WTC11 (cell line): ENCODE measurements around the gene MR1. TPM values are rescaled to one million over a fixed set of nuclear protein-coding genes. Genes with fewer than 3 reads are reported as not detected.
"Not testable (repeated sequence)": the region's sequence is repeated elsewhere in the genome, so short reads cannot be mapped to it uniquely, and the experiment has no call there.

Source experiments
- ATAC-seq: fragments of 200-7000 bp; cut with Tn5 transposase; 2 replicates; pipeline ENCODE4 v1.10.0; 2021; ENCODE audit warnings: mild to moderate bottlenecking, moderate library complexity
- CTCF ChIA-PET: fragments of 300-600 bp; sonication (Branson Sonifier 250); formaldehyde crosslinking; loops from one replicate; lab custom pipeline; 2021; ENCODE audit warnings: antibody characterized with exemption; lab: Charles Lee
- POLR2A ChIA-PET: fragments of 350-600 bp; sonication (Branson Sonifier 250); formaldehyde crosslinking; loops from one replicate; lab custom pipeline; 2021; ENCODE audit warnings: antibody characterized with exemption; lab: Charles Lee
- DNase-seq: peaks from one replicate; pipeline ENCODE4 v3.0.0; 2021; ENCODE audit warnings: low spot score
- H3K27ac Mint-ChIP-seq: 2 replicates; pipeline ENCODE4 v1.8.0; 2021; ENCODE audit warnings: mixed read lengths
- H3K27me3 Mint-ChIP-seq: 2 replicates; pipeline ENCODE4 v1.8.0; 2021; ENCODE audit warnings: low read depth, mild to moderate bottlenecking, moderate library complexity, mixed read lengths
- H3K36me3 Mint-ChIP-seq: 2 replicates; pipeline ENCODE4 v1.8.0; 2021; ENCODE audit warnings: mixed read lengths
- H3K4me1 Mint-ChIP-seq: 2 replicates; pipeline ENCODE4 v1.8.0; 2022; ENCODE audit warnings: mixed read lengths
- H3K4me3 Mint-ChIP-seq: 2 replicates; pipeline ENCODE4 v1.8.0; 2021; ENCODE audit warnings: mild to moderate bottlenecking, moderate library complexity, mixed read lengths
- H3K9me3 Mint-ChIP-seq: 2 replicates; pipeline ENCODE4 v1.8.0; 2021; ENCODE audit warnings: mixed read lengths
- CDX4 ChIP-seq: fragments of 250-450 bp; sonication (Bioruptor Pico); IDR thresholded peaks from 2 replicates; pipeline ENCODE4 v1.9.0; 2021; ENCODE audit warnings: moderate library complexity, mild to moderate bottlenecking, inconsistent platforms, borderline replicate concordance
- CTCF ChIP-seq: fragments of 200-600 bp; IDR thresholded peaks from 2 replicates; pipeline ENCODE4 v1.8.0; 2022; ENCODE audit warnings: antibody characterized with exemption
- EMX1 ChIP-seq: fragments of 250-450 bp; sonication (Bioruptor Pico); IDR thresholded peaks from 2 replicates; pipeline ENCODE4 v1.8.0; 2021; ENCODE audit warnings: mild to moderate bottlenecking
- ETV6 ChIP-seq: sonication (generic); formaldehyde crosslinking; IDR thresholded peaks from 2 replicates; pipeline ENCODE4 v1.8.1; 2022; ENCODE audit warnings: mild to moderate bottlenecking, missing genetic modification reagents
- FOXK1 ChIP-seq: sonication (generic); formaldehyde crosslinking; IDR thresholded peaks from 2 replicates; pipeline ENCODE4 v1.8.0; 2022; ENCODE audit warnings: mild to moderate bottlenecking, moderate library complexity, missing genetic modification reagents
- GTF2I ChIP-seq: fragments of 250-450 bp; sonication (Bioruptor Pico); conservative IDR thresholded peaks from 2 replicates; pipeline ENCODE4 v1.4.0; 2021; ENCODE audit warnings: mild to moderate bottlenecking
- MXD4 ChIP-seq: fragments of 250-450 bp; sonication (Bioruptor Pico); IDR thresholded peaks from 2 replicates; pipeline ENCODE4 v1.8.0; 2021; ENCODE audit warnings: mild to moderate bottlenecking, moderate library complexity, borderline replicate concordance
- MYBL2 ChIP-seq: sonication (generic); formaldehyde crosslinking; IDR thresholded peaks from 2 replicates; pipeline ENCODE4 v1.8.1; 2023; ENCODE audit warnings: mild to moderate bottlenecking, moderate library complexity, missing genetic modification reagents
- RELA ChIP-seq: sonication (generic); formaldehyde crosslinking; IDR thresholded peaks from 2 replicates; pipeline ENCODE4 v1.8.1; 2022; ENCODE audit warnings: missing genetic modification reagents, mild to moderate bottlenecking, borderline replicate concordance
- SMAD4 ChIP-seq: sonication (generic); formaldehyde crosslinking; IDR thresholded peaks from 2 replicates; pipeline ENCODE4 v1.8.0; 2022; ENCODE audit warnings: mild to moderate bottlenecking, missing genetic modification reagents
- TCF7 ChIP-seq: sonication (generic); formaldehyde crosslinking; IDR thresholded peaks from 2 replicates; pipeline ENCODE4 v1.8.0; 2022; ENCODE audit warnings: mild to moderate bottlenecking, low read depth, missing genetic modification reagents, moderate library complexity
- TP53 ChIP-seq: sonication (generic); formaldehyde crosslinking; IDR thresholded peaks from 2 replicates; pipeline ENCODE4 v1.8.1; 2023; ENCODE audit warnings: mild to moderate bottlenecking, missing genetic modification reagents
- ZBTB43 ChIP-seq: sonication (generic); formaldehyde crosslinking; IDR thresholded peaks from 2 replicates; pipeline ENCODE4 v1.8.1; 2023; ENCODE audit warnings: mild to moderate bottlenecking, missing genetic modification reagents
- ZNF121 ChIP-seq: sonication (generic); formaldehyde crosslinking; IDR thresholded peaks from 2 replicates; pipeline ENCODE4 v1.8.0; 2023; ENCODE audit warnings: missing genetic modification reagents
- ZNF138 ChIP-seq: sonication (generic); formaldehyde crosslinking; conservative IDR thresholded peaks from 2 replicates; pipeline ENCODE4 v1.8.1; 2022; ENCODE audit warnings: mild to moderate bottlenecking, moderate library complexity, missing genetic modification reagents
- ZNF263 ChIP-seq: sonication (generic); formaldehyde crosslinking; IDR thresholded peaks from 2 replicates; pipeline ENCODE4 v1.8.1; 2022; ENCODE audit warnings: low read depth, mild to moderate bottlenecking, moderate library complexity, missing genetic modification reagents
- ZNF281 ChIP-seq: sonication (generic); formaldehyde crosslinking; IDR thresholded peaks from 2 replicates; pipeline ENCODE4 v1.8.0; 2023; ENCODE audit warnings: mild to moderate bottlenecking, missing genetic modification reagents
- ZNF416 ChIP-seq: fragments of 250-450 bp; sonication (Bioruptor Pico); IDR thresholded peaks from 2 replicates; pipeline ENCODE4 v1.9.0; 2021; ENCODE audit warnings: mild to moderate bottlenecking, inconsistent platforms
- ZNF423 ChIP-seq: fragments of 250-450 bp; sonication (Bioruptor Pico); IDR thresholded peaks from 2 replicates; pipeline ENCODE4 v2.1.2; 2022; ENCODE audit warnings: mild to moderate bottlenecking, moderate library complexity
- ZNF512 ChIP-seq: sonication (generic); formaldehyde crosslinking; IDR thresholded peaks from 2 replicates; pipeline ENCODE4 v1.8.1; 2022; ENCODE audit warnings: missing genetic modification reagents, borderline replicate concordance
- ZSCAN18 ChIP-seq: fragments of 250-450 bp; sonication (Bioruptor Pico); IDR thresholded peaks from 2 replicates; pipeline ENCODE4 v2.1.2; 2022; ENCODE audit warnings: mild to moderate bottlenecking, moderate library complexity
- total RNA-seq: library from RNA; stranded (reverse); gene quantifications from 3 replicates; pipeline ENCODE4 v1.2.3, GENCODE V29; 2021
- TF ChIP-seq, protein P1 (sequence below): sonication (generic); formaldehyde crosslinking; IDR thresholded peaks from 2 replicates; pipeline ENCODE4 v1.8.0; 2022; ENCODE audit warnings: mild to moderate bottlenecking, missing genetic modification reagents

The MR1 gene
- total RNA-seq, 1 experiment from 2014 or later, result 0.28 TPM

DNA sequence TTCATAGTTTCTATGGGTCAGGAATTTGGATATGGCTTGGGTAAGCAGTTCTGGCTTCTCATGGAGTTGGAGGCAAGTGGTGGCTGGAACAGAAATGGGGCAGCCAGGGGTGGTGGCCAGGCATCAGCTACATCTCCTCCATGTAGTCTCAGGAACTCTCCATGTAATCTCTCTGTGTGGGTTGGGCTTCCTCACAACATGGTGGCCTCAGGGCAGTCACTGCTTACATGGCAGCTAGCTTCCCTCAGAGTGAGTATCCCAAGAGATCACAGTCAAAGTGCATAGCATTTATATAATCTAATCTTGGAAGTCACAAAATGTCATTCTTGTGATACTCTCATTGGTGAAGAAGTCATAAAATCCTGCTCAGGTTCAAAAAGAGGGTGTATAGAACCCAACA lies 25.7 kb downstream of the MR1 start:
- H3K36me3 Mint-ChIP-seq, result 0 out of 2 replicates have a peak, but pooled peaks cover 4% of the 10 kb centered on the region
- ChIA-PET POLR2A (no interaction called here), CTCF (interaction anchor here (1.1 kb wide), 1 partner anchor 83 kb away, joined by 3 read pairs; no protein-coding TSS in a partner anchor)
- H3K27me3 Mint-ChIP-seq, result no peaks in the 10 kb centered on the region
- ATAC-seq, result no peak
- peaks cover 12% of the 10 kb centered on the region for H3K9me3 Mint-ChIP-seq
- TF ChIP-seq ZNF138 (no peak), MXD4 (CRISPR knock-in tag) (no peak), CTCF (no peak), SMAD4 (no peak), TCF7 (CRISPR knock-in tag) (no peak), ZBTB43 (CRISPR knock-in tag) (no peak), ETV6 (CRISPR knock-in tag) (no peak), CDX4 (CRISPR knock-in tag) (no peak), TP53 (no peak), ZNF423 (CRISPR knock-in tag) (no peak), ZNF121 (CRISPR knock-in tag) (no peak), MYBL2 (CRISPR knock-in tag) (no peak), ZNF416 (CRISPR knock-in tag) (no peak), EMX1 (CRISPR knock-in tag) (no peak), FOXK1 (CRISPR knock-in tag) (no peak), ZSCAN18 (CRISPR knock-in tag) (no peak)
- TF ChIP-seq, protein P1, sequence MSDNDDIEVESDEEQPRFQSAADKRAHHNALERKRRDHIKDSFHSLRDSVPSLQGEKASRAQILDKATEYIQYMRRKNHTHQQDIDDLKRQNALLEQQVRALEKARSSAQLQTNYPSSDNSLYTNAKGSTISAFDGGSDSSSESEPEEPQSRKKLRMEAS (CRISPR knock-in tag), result no peak
- H3K27ac Mint-ChIP-seq, result no peak overlapping the region
- DNase-seq, result no peak
- H3K4me1 Mint-ChIP-seq, result peaks cover 24% of the 10 kb centered on the region
- H3K4me3 Mint-ChIP-seq, result no peak overlapping the region

GRCh38 chr1:181060066-181060465 lies 26.3 kb downstream of the MR1 start:
- Mint-ChIP-seq H3K4me1 (peaks cover 28% of the 10 kb centered on the region), H3K4me3 (no peak overlapping the region), H3K36me3 (0 out of 2 replicates have a peak, but pooled peaks cover 4% of the 10 kb centered on the region), H3K9me3 (peaks cover 12% of the 10 kb centered on the region), H3K27me3 (no peaks in the 10 kb centered on the region), H3K27ac (no peak overlapping the region; the same call in 1 of the 2 replicates)
- ChIA-PET CTCF (no interaction called here), POLR2A (interaction anchor here (2.0 kb wide), 1 partner anchor 29 kb away, joined by 11 read pairs; the partner anchor contains the start of gene IER5)
- TF ChIP-seq MYBL2 (CRISPR knock-in tag), result no peak
- TF ChIP-seq ZNF281 (CRISPR knock-in tag), result no peak
- no peak for TF ChIP-seq ZNF512
- TF ChIP-seq GTF2I (CRISPR knock-in tag), result no peak
- no peak for TF ChIP-seq ZNF263 (CRISPR knock-in tag)
- TF ChIP-seq RELA (CRISPR knock-in tag), result no peak
- DNase-seq (no peak), ATAC-seq (no peak)

DNA sequence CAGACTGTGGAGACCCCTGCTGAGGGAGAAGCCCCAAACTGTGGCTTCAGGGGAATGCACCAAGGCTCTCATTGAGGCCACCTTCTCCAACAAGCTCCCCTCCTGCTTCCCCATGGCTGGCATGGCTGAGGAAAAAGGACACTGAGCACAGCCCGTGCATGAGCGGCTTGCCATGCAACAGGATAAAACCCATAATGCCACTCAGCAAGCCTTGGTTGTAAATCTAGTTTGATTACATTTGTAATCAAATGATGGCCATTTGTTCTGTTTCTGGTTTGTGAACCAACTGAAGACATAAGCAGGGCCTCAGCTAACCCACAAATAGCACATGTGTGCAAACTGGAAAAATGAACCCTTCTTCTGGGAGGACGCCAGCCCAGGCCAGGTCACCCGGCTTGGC lies 27.2 kb downstream of the MR1 start:
- peaks cover 12% of the 10 kb centered on the region for H3K9me3 Mint-ChIP-seq
- DNase-seq, CTCF ChIA-PET, H3K27me3 Mint-ChIP-seq, H3K27ac Mint-ChIP-seq, H3K4me3 Mint-ChIP-seq, H3K36me3 Mint-ChIP-seq, ATAC-seq: not testable (repeated sequence)
- peaks cover 32% of the 10 kb centered on the region for H3K4me1 Mint-ChIP-seq
- POLR2A ChIA-PET, result interaction anchor here (2.0 kb wide), 1 partner anchor 28 kb away, joined by 11 read pairs; the partner anchor contains the start of gene IER5
